Neural progenitor cell (in vitro differentiated cells): ENCODE results near the gene SCLY. TPM values are rescaled to one million over a fixed set of nuclear protein-coding genes. Genes with fewer than 3 reads are reported as not detected.
A peak's percentile ranks its signal among the peaks of the same experiment; 100 is the strongest.

Experiments
- DNase-seq: peaks from one replicate; pipeline ENCODE4 v3.0.0-alpha.2; 2016; ENCODE audit warnings: low spot score
- H2AFZ ChIP-seq: fragments of 200-600 bp; sonication (generic); replicated peaks from 2 replicates; pipeline ENCODE4 v1.6.1; 2016; ENCODE audit warnings: antibody characterized with exemption
- H3F3A ChIP-seq: fragments of 200-600 bp; sonication (generic); 2 replicates; pipeline ENCODE4 v1.6.1; 2016; ENCODE audit warnings: antibody characterized with exemption, low read depth
- H3K27ac ChIP-seq: fragments of 200-600 bp; sonication (generic); 2 replicates; pipeline ENCODE4 v1.5.1; 2016; ENCODE audit warnings: mild to moderate bottlenecking
- H3K27me3 ChIP-seq: fragments of 200-600 bp; sonication (generic); 2 replicates; pipeline ENCODE4 v1.6.1; 2016; ENCODE audit warnings: mild to moderate bottlenecking, moderate library complexity
- H3K36me3 ChIP-seq: fragments of 200-600 bp; sonication (generic); 2 replicates; pipeline ENCODE4 v1.5.1; 2016
- H3K4me1 ChIP-seq: fragments of 200-600 bp; sonication (generic); 2 replicates; pipeline ENCODE4 v1.6.1; 2016; ENCODE audit warnings: mixed run types
- H3K4me2 ChIP-seq: fragments of 200-600 bp; sonication (generic); 2 replicates; pipeline ENCODE4 v1.6.1; 2016
- H3K4me3 ChIP-seq: fragments of 200-600 bp; sonication (generic); 2 replicates; pipeline ENCODE4 v1.5.1; 2016
- H3K79me2 ChIP-seq: fragments of 200-600 bp; sonication (generic); 2 replicates; pipeline ENCODE4 v1.6.1; 2016; ENCODE audit warnings: low read depth
- H3K9ac ChIP-seq: fragments of 200-600 bp; sonication (generic); 2 replicates; pipeline ENCODE4 v1.6.1; 2016
- H3K9me3 ChIP-seq: fragments of 200-600 bp; sonication (generic); 2 replicates; pipeline ENCODE4 v1.5.1; 2016; ENCODE audit warnings: low read depth
- H4K20me1 ChIP-seq: fragments of 200-600 bp; sonication (generic); 2 replicates; pipeline ENCODE4 v1.6.1; 2016; ENCODE audit warnings: low read depth
- H3K27ac Mint-ChIP-seq: 3 replicates; pipeline ENCODE4 v1.8.0; 2021; ENCODE audit warnings: mixed read lengths
- H3K27me3 Mint-ChIP-seq: 2 replicates; pipeline ENCODE4 v1.8.0; 2022; ENCODE audit warnings: low read depth, mild to moderate bottlenecking, inconsistent platforms, moderate library complexity, mixed read lengths; ENCODE audit not compliant: insufficient read depth
- H3K36me3 Mint-ChIP-seq: 3 replicates; pipeline ENCODE4 v1.8.0; 2021; ENCODE audit warnings: mixed read lengths
- H3K4me1 Mint-ChIP-seq: 3 replicates; pipeline ENCODE4 v1.8.0; 2021; ENCODE audit warnings: mixed read lengths
- H3K4me3 Mint-ChIP-seq: 3 replicates; pipeline ENCODE4 v1.8.0; 2021; ENCODE audit warnings: mild to moderate bottlenecking, moderate library complexity, mixed read lengths
- H3K9me3 Mint-ChIP-seq: 3 replicates; pipeline ENCODE4 v1.8.0; 2020; ENCODE audit warnings: mixed read lengths
- CTCF ChIP-seq: fragments of 200-600 bp; sonication (generic); IDR thresholded peaks from 2 replicates; pipeline ENCODE4 v1.5.1; 2017; ENCODE audit warnings: antibody characterized with exemption, mild to moderate bottlenecking
- EZH2 ChIP-seq: fragments of 200-600 bp; sonication (generic); IDR thresholded peaks from 2 replicates; pipeline ENCODE4 v1.6.1; 2017; ENCODE audit warnings: antibody characterized with exemption, mild to moderate bottlenecking, moderate library complexity
- EZH2phosphoT487 ChIP-seq: fragments of 200-600 bp; sonication (generic); IDR thresholded peaks from 2 replicates; pipeline ENCODE4 v1.6.1; 2017; ENCODE audit warnings: antibody characterized with exemption
- total RNA-seq: library from RNA; depleted of rRNA; stranded (reverse); fragments of >200 nt; gene quantifications from 2 replicates; pipeline ENCODE4 v1.2.3, GENCODE V29; 2015; ENCODE audit warnings: low replicate concordance

The SCLY gene
- total RNA-seq, 1 donor from 2014 or later, result 44.1 TPM

GRCh38 chr2:238130696-238131628 lies 70.2 kb downstream of the SCLY start:
- H3K79me2 ChIP-seq, result no peaks in the 10 kb centered on the region
- no peak overlapping the region for H3K4me3 ChIP-seq
- no peak overlapping the region for H3K4me3 Mint-ChIP-seq
- no peaks in the 10 kb centered on the region for H3K27me3 ChIP-seq
- TF ChIP-seq CTCF (no peak), EZH2phosphoT487 (no peak), EZH2 (no peak)
- H3F3A ChIP-seq, result peaks cover 9% of the 10 kb centered on the region
- no peak overlapping the region for H3K9ac ChIP-seq
- no peaks in the 10 kb centered on the region for H3K36me3 Mint-ChIP-seq
- H3K27me3 Mint-ChIP-seq, result no peaks in the 10 kb centered on the region
- no peak overlapping the region for H3K27ac ChIP-seq
- H3K4me1 ChIP-seq, result no peaks in the 10 kb centered on the region
- H3K36me3 ChIP-seq, result no peaks in the 10 kb centered on the region
- no peaks in the 10 kb centered on the region for H3K9me3 Mint-ChIP-seq
- H4K20me1 ChIP-seq, result no peaks in the 10 kb centered on the region
- H2AFZ ChIP-seq, result no peak overlapping the region
- no peaks in the 10 kb centered on the region for H3K9me3 ChIP-seq
- H3K4me2 ChIP-seq, result no peak overlapping the region
- no peak overlapping the region for H3K27ac Mint-ChIP-seq
- no peaks in the 10 kb centered on the region for H3K4me1 Mint-ChIP-seq
- no peak for DNase-seq

GRCh38 chr2:238131761-238132462 lies 71.1 kb downstream of the SCLY start:
- Histone ChIP-seq H4K20me1 (no peaks in the 10 kb centered on the region), H3K27me3 (no peaks in the 10 kb centered on the region), H3K36me3 (no peaks in the 10 kb centered on the region), H3K27ac (no peak overlapping the region), H3F3A (no peaks in the 10 kb centered on the region), H3K79me2 (no peaks in the 10 kb centered on the region), H3K4me2 (no peak overlapping the region), H3K9me3 (no peaks in the 10 kb centered on the region), H3K9ac (no peak overlapping the region), H3K4me1 (no peaks in the 10 kb centered on the region), H3K4me3 (no peak overlapping the region), H2AFZ (no peak overlapping the region)
- H3K27me3 Mint-ChIP-seq, result no peaks in the 10 kb centered on the region
- no peak for DNase-seq
- H3K9me3 Mint-ChIP-seq, result no peaks in the 10 kb centered on the region
- H3K27ac Mint-ChIP-seq, result no peak overlapping the region
- no peak for TF ChIP-seq EZH2
- TF ChIP-seq EZH2phosphoT487, result no peak
- no peak for TF ChIP-seq CTCF
- no peaks in the 10 kb centered on the region for H3K36me3 Mint-ChIP-seq
- H3K4me3 Mint-ChIP-seq, result no peak overlapping the region
- no peaks in the 10 kb centered on the region for H3K4me1 Mint-ChIP-seq

GRCh38 chr2:238132463-238133450 lies 72.0 kb downstream of the SCLY start:
- H3K4me1 ChIP-seq, result no peaks in the 10 kb centered on the region
- H3K4me2 ChIP-seq, result no peak overlapping the region
- no peaks in the 10 kb centered on the region for H3K36me3 ChIP-seq
- H3K27me3 Mint-ChIP-seq, result no peaks in the 10 kb centered on the region
- TF ChIP-seq EZH2phosphoT487, result no peak
- TF ChIP-seq EZH2, result no peak
- no peak for TF ChIP-seq CTCF
- no peak overlapping the region for H3K4me3 ChIP-seq
- H3K9ac ChIP-seq, result no peak overlapping the region
- H4K20me1 ChIP-seq, result no peaks in the 10 kb centered on the region
- H2AFZ ChIP-seq, result no peak overlapping the region
- DNase-seq, result no peak
- H3K79me2 ChIP-seq, result no peaks in the 10 kb centered on the region
- no peaks in the 10 kb centered on the region for H3K36me3 Mint-ChIP-seq
- H3K27ac ChIP-seq, result no peak overlapping the region
- no peak overlapping the region for H3K4me3 Mint-ChIP-seq
- no peaks in the 10 kb centered on the region for H3K9me3 ChIP-seq
- H3K27me3 ChIP-seq, result no peaks in the 10 kb centered on the region
- no peaks in the 10 kb centered on the region for H3K4me1 Mint-ChIP-seq
- H3F3A ChIP-seq, result no peaks in the 10 kb centered on the region
- peak overlapping the region; percentile 18 for H3K27ac Mint-ChIP-seq
- no peaks in the 10 kb centered on the region for H3K9me3 Mint-ChIP-seq
